HepG2 (cell line): ENCODE data around the gene PACS1. TPM values are rescaled to one million over a fixed set of nuclear protein-coding genes. Genes with fewer than 3 reads are reported as not detected.

ENCODE experiments used
- ATAC-seq: fragments of 200-7000 bp; cut with Tn5 transposase; 3 replicates; pipeline ENCODE4 v1.9.1; 2020; ENCODE audit warnings: mild to moderate bottlenecking, moderate library complexity
- BruUV-seq: library from RNA; stranded (reverse); fragments of 400-500 nt; replicated peaks from 2 replicates; lab custom pipeline; 2021; lab: Mats Ljungman, UMichigan
- CTCF ChIA-PET: fragments of 300-600 bp; formaldehyde crosslinking; extraction: SDS; loops from one replicate; lab custom pipeline; 2021; ENCODE audit warnings: low total read pairs, inconsistent platforms, low intra/inter-chr PET ratio; lab: Yijun Ruan, JAX
- POLR2A ChIA-PET: fragments of 350-600 bp; sonication (Branson Sonifier 250); formaldehyde crosslinking; loops from one replicate; lab custom pipeline; 2020; ENCODE audit warnings: antibody characterized with exemption, inconsistent platforms; lab: Yijun Ruan, JAX
- DNase-seq: peaks from one replicate; pipeline ENCODE4 v3.0.0-alpha.2; 2015; ENCODE audit warnings: low spot score
- FAIRE-seq: peaks from 3 replicates; lab custom pipeline; 2011; peaks lifted over from hg19 to GRCh38; lab: Jason Lieb, UNC
- H2AFZ ChIP-seq: one replicate; pipeline ENCODE4 v1.6.1; 2011; ENCODE audit warnings: low read length, inconsistent platforms
- H3K27ac ChIP-seq: fragments of 300-600 bp; 3 replicates; pipeline ENCODE4 v1.8.0; 2011; ENCODE audit warnings: mixed run types, mild to moderate bottlenecking, mixed read lengths, low read length, inconsistent platforms; ENCODE audit not compliant: insufficient read depth; ENCODE audit errors: extremely low read length
- H3K27me3 ChIP-seq, 2 experiments: fragments of 200-600 bp in 1 of 2; 2 replicates in 1 of 2; 3 replicates in 1 of 2; pipeline versions ENCODE4 v1.6.0 to v1.8.0; 2011; ENCODE audit warnings: low read length in 2 of 2, mild to moderate bottlenecking in 2 of 2, moderate library complexity in 2 of 2, inconsistent platforms in 1 of 2; ENCODE audit not compliant: insufficient read depth in 2 of 2, control insufficient read depth in 1 of 2
- H3K36me3 ChIP-seq, 2 experiments: fragments of 200-600 bp in 1 of 2; replicated peaks in 1 of 2; 2 replicates in 1 of 2; 3 replicates in 1 of 2; pipeline versions ENCODE4 v1.5.1 to v1.8.0; 2011; ENCODE audit warnings: low read length in 2 of 2, inconsistent platforms in 1 of 2; ENCODE audit not compliant: insufficient read depth in 2 of 2, control insufficient read depth in 1 of 2
- H3K4me1 ChIP-seq: 2 replicates; pipeline ENCODE4 v1.5.1; 2012; ENCODE audit warnings: low read length, inconsistent platforms; ENCODE audit not compliant: insufficient read depth
- H3K4me2 ChIP-seq: 2 replicates; pipeline ENCODE4 v1.6.0; 2011; ENCODE audit warnings: low read depth, low read length, inconsistent platforms
- H3K4me3 ChIP-seq, 3 experiments: fragments of 200-600 bp in 1 of 3; sonication (generic), shearing (Covaris generic) in 1 of 3; replicated peaks in 1 of 3; 2 replicates each; pipeline ENCODE4 v1.5.1; 2011 to 2016; ENCODE audit warnings: low read length in 3 of 3, inconsistent platforms in 2 of 3, low read depth in 2 of 3, mild to moderate bottlenecking in 2 of 3, control low read depth in 1 of 3, mixed read lengths in 1 of 3; ENCODE audit not compliant: insufficient read depth in 1 of 3
- H3K79me2 ChIP-seq: one replicate; pipeline ENCODE4 v1.6.1; 2011; ENCODE audit warnings: low read length, inconsistent platforms; ENCODE audit not compliant: insufficient read depth
- H3K9ac ChIP-seq: 2 replicates; pipeline ENCODE4 v1.6.0; 2011; ENCODE audit warnings: mild to moderate bottlenecking, low read depth, low read length, inconsistent platforms; ENCODE audit not compliant: insufficient read depth
- H3K9me3 ChIP-seq: 2 replicates; pipeline ENCODE4 v1.5.1; 2012; ENCODE audit warnings: mild to moderate bottlenecking, low read length
- H4K20me1 ChIP-seq: 2 replicates; pipeline ENCODE4 v1.6.0; 2011; ENCODE audit warnings: inconsistent platforms, mild to moderate bottlenecking, low read length, moderate library complexity; ENCODE audit not compliant: insufficient read depth
- AHDC1 ChIP-seq: sonication (generic); formaldehyde crosslinking; IDR thresholded peaks from 2 replicates; pipeline ENCODE4 v1.5.1; 2020; ENCODE audit warnings: mild to moderate bottlenecking, missing genetic modification reagents, borderline replicate concordance
- EEA1 ChIP-seq: sonication (generic); formaldehyde crosslinking; IDR thresholded peaks from 2 replicates; pipeline ENCODE4 v1.5.1; 2020; ENCODE audit warnings: mild to moderate bottlenecking, missing genetic modification reagents, borderline replicate concordance
- HOXA7 ChIP-seq: sonication (generic); formaldehyde crosslinking; IDR thresholded peaks from 2 replicates; pipeline ENCODE4 v1.8.1; 2022; ENCODE audit warnings: mild to moderate bottlenecking, missing genetic modification reagents, moderate library complexity
- MTA1 ChIP-seq: sonication (generic); formaldehyde crosslinking; IDR thresholded peaks from 2 replicates; pipeline ENCODE4 v1.4.0; 2020; ENCODE audit warnings: missing genetic modification reagents, mild to moderate bottlenecking, borderline replicate concordance
- NFE2 ChIP-seq: sonication (generic); formaldehyde crosslinking; IDR thresholded peaks from 2 replicates; pipeline ENCODE4 v1.4.0; 2020; ENCODE audit warnings: missing genetic modification reagents
- SRSF4 ChIP-seq: fragments of 200-400 bp; formaldehyde crosslinking; IDR thresholded peaks from one replicate; pipeline ENCODE4 v1.6.1; 2018; ENCODE audit warnings: mild to moderate bottlenecking, low read depth, low read length, moderate library complexity; ENCODE audit not compliant: poor library complexity, severe bottlenecking
- ZKSCAN1 ChIP-seq: fragments of 150-350 bp; IDR thresholded peaks from 2 replicates; pipeline ENCODE4 v1.6.1; 2014; ENCODE audit warnings: low read length
- ZNF687 ChIP-seq: sonication (generic); formaldehyde crosslinking; IDR thresholded peaks from 2 replicates; pipeline ENCODE4 v1.5.1; 2020; ENCODE audit warnings: mild to moderate bottlenecking, missing genetic modification reagents, moderate library complexity
- ZNF777 ChIP-seq: sonication (generic); formaldehyde crosslinking; IDR thresholded peaks from 2 replicates; pipeline ENCODE4 v1.4.0; 2020; ENCODE audit warnings: missing genetic modification reagents
- WGBS: methylation state at CpG from one replicate; pipeline ENCODE4 v1.1.6; 2017; ENCODE audit warnings: low lambda C conversion rate; 5-methylcytosine and 5-hydroxymethylcytosine counted together
- in situ Hi-C: cut with HindIII; loops from 2 replicates; pipeline ENCODE4 v1.10.0; 2017; ENCODE audit warnings: low pct_unique_long_range_greater_than_20kb; ENCODE audit not compliant: extremely low pct_ligation_motif_present
- intact Hi-C: fragments of 100-400 bp; cut with micrococcal nuclease; formaldehyde crosslinking; loops from one replicate; pipeline ENCODE4 v1.10.0; 2022; ENCODE audit not compliant: unreplicated experiment
- polyA plus RNA-seq, 8 experiments: library from polyadenylated mRNA; depleted of rRNA in 3 of 8; stranded (reverse) in 7 of 8; unstranded in 1 of 8; fragments of >200 nt; fragmentation: Illumina TruSeq in 4 of 8; extraction: Trizol in 4 of 8; gene quantifications; 2 replicates each; pipeline versions ENCODE4 v1.2.1 to v1.2.3, GENCODE V29; 2011 to 2016; ENCODE audit warnings: low read depth in 4 of 8, missing spikeins in 1 of 8, mixed read lengths in 1 of 8; ENCODE audit not compliant: insufficient read depth in 1 of 8
- total RNA-seq, 5 experiments: library from RNA; depleted of rRNA; stranded (reverse); fragments of >200 nt; fragmentation: Illumina TruSeq; extraction: Trizol; gene quantifications; 2 replicates each; pipeline ENCODE4 v1.2.3, GENCODE V29; 2016; ENCODE audit warnings: low read depth in 1 of 5
- TF ChIP-seq, protein P1 (sequence below), 2 experiments: sonication (generic) in 1 of 2; formaldehyde crosslinking in 1 of 2; IDR thresholded peaks; 2 replicates each; pipeline versions ENCODE4 v1.4.0 to v1.6.1; 2018 to 2020; ENCODE audit warnings: missing genetic modification reagents in 2 of 2, borderline replicate concordance in 1 of 2, low read depth in 1 of 2, mild to moderate bottlenecking in 1 of 2, missing biosample characterization in 1 of 2

PACS1 gene
- total and polyA plus RNA-seq, 2 of the 13 experiments (the other 11 are each of a cell fraction or from before 2014, with no cell fraction given) = 7.6 to 8.6 TPM

- Histone ChIP-seq H3K4me2 (peak within 1 kb of the TSS; percentile 88), H3K9me3 (no peaks in the 10 kb centered on the region), H4K20me1 (no peaks in the 10 kb centered on the region), H3K4me3 (peak within 1 kb of the TSS; percentile 45 to 70 (median 56)), H3K9ac (no peak within 1 kb of the TSS), H3K4me1 (peaks cover 48% of the 10 kb centered on the region), H3K27ac (no peak within 1 kb of the TSS), H3K79me2 (peaks cover 17% of the 10 kb centered on the region), H3K27me3 (peaks cover 3 to 31% of the 10 kb centered on the region in 2 experiments; a peak in 4 of 5 replicates), H3K36me3 (0 out of 5 replicates have a peak, but pooled peaks cover 0 to 3% of the 10 kb centered on the region in 2 experiments), H2AFZ (no peak within 1 kb of the TSS)
- ChIA-PET POLR2A (interaction anchor here (1.1 to 1.4 kb wide), 2 partner anchors 21 to 59 kb away, joined by 3 to 21 read pairs; no protein-coding TSS in a partner anchor), CTCF (no interaction called here)
- FAIRE-seq (no peak), DNase-seq (no peak), ATAC-seq (no peak)
- 0% methylated on average over 4 of the region's 95 CpGs for WGBS
- intact Hi-C loops = no loop called here
- in situ Hi-C loops = loop anchor here (5.0 kb wide), 1 partner anchor 35 kb away; no protein-coding TSS in a partner anchor
- no TSS peak for BruUV-seq
- no peak for TF ChIP-seq ZKSCAN1
- no peak for TF ChIP-seq AHDC1 (CRISPR knock-in tag)
- TF ChIP-seq, protein P1, sequence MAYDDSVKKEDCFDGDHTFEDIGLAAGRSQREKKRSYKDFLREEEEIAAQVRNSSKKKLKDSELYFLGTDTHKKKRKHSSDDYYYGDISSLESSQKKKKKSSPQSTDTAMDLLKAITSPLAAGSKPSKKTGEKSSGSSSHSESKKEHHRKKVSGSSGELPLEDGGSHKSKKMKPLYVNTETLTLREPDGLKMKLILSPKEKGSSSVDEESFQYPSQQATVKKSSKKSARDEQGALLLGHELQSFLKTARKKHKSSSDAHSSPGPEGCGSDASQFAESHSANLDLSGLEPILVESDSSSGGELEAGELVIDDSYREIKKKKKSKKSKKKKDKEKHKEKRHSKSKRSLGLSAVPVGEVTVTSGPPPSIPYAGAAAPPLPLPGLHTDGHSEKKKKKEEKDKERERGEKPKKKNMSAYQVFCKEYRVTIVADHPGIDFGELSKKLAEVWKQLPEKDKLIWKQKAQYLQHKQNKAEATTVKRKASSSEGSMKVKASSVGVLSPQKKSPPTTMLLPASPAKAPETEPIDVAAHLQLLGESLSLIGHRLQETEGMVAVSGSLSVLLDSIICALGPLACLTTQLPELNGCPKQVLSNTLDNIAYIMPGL (CRISPR knock-in tag; IDR thresholded peaks at IDR 0.05; ENCODE audit: borderline replicate concordance in 1 of 2, low read depth in 1 of 2) = no peak
- TF ChIP-seq ZNF687 = 0 out of 2 replicates have a peak, but pooled peaks have one; percentile 28
- TF ChIP-seq ZNF777 (CRISPR knock-in tag) = peak; percentile 78
- TF ChIP-seq NFE2 = no peak
- no peak for TF ChIP-seq HOXA7
- TF ChIP-seq SRSF4 = no peak
- no peak for TF ChIP-seq EEA1 (CRISPR knock-in tag)
- no peak for TF ChIP-seq MTA1 (CRISPR knock-in tag)
These were observed 221.9 kb downstream of the PACS1 start, which contains the start of gene TMEM151A for GRCh38 chr11:66291706-66292542. TSS of gene TMEM151A (plus strand) at chr11:66291894. CDS start at chr11:66292014, 120 bp downstream.
